ENCODE measurements around the gene ERC2.

The ERC2 gene

GRCh38 chr3:56248021-56248420 lies 220.2 kb downstream of the ERC2 start:
- no peak for TF ChIP-seq CTCF (IDR thresholded peaks at IDR 0.05)

- TF ChIP-seq CTCF (IDR thresholded peaks at IDR 0.05) = no peak
Measured at GRCh38 chr3:56238299-56238698, 230.0 kb downstream of the ERC2 start.

- no peak for TF ChIP-seq CTCF (IDR thresholded peaks at IDR 0.05)
Measured at GRCh38 chr3:56233742-56234141, 234.5 kb downstream of the ERC2 start.

- TF ChIP-seq CTCF (IDR thresholded peaks at IDR 0.05) = no peak
Measured at GRCh38 chr3:56229311-56229710, 239.0 kb downstream of the ERC2 start.

- TF ChIP-seq CTCF (IDR thresholded peaks at IDR 0.05) = no peak
Measured at GRCh38 chr3:56222866-56223265, 245.4 kb downstream of the ERC2 start.

GRCh38 chr3:56219894-56220805 lies 248.1 kb downstream of the ERC2 start:
- TF ChIP-seq CTCF (IDR thresholded peaks at IDR 0.05) = no peak

- TF ChIP-seq CTCF (IDR thresholded peaks at IDR 0.05) = no peak
Measured at GRCh38 chr3:56209982-56210751, 258.1 kb downstream of the ERC2 start.
